AG04449 (cell line): Measurements from ENCODE around the gene PAFAH1B2.

Source experiments
- CTCF ChIA-PET: fragments of 350-600 bp; formaldehyde crosslinking; extraction: SDS; loops from one replicate; lab custom pipeline; 2021; ENCODE audit warnings: antibody characterized with exemption; lab: Yijun Ruan, JAX
- POLR2A ChIA-PET: fragments of 400-600, 350-600 bp; formaldehyde crosslinking; extraction: SDS; loops from one replicate; lab custom pipeline; 2020; ENCODE audit warnings: antibody characterized with exemption, inconsistent platforms; lab: Yijun Ruan, JAX
- DNase-seq: peaks from one replicate; pipeline ENCODE4 v3.0.0-alpha.2; 2010; ENCODE audit warnings: low read depth, low spot score
- H3K4me3 ChIP-seq: 2 replicates; pipeline ENCODE4 v1.5.1; 2011; ENCODE audit warnings: low read depth, mild to moderate bottlenecking, control low read depth, low read length
- CTCF ChIP-seq: IDR thresholded peaks from one replicate; pipeline ENCODE4 v1.5.1; 2011; ENCODE audit warnings: mild to moderate bottlenecking, moderate library complexity, low read length, control low read depth, inconsistent platforms; ENCODE audit not compliant: insufficient read depth; ENCODE audit errors: missing control alignments

Gene PAFAH1B2

GRCh38 chr11:117225553-117226170, 81.6 kb downstream of the PAFAH1B2 start:
- POLR2A ChIA-PET = interaction anchor here (0.6 to 1.2 kb wide), 3 partner anchors 14 to 1833 kb away, joined by 3 to 4 read pairs (median 4); no protein-coding TSS in a partner anchor
- CTCF ChIA-PET = interaction anchor here (0.8 to 11.4 kb wide), 27 partner anchors 9 to 493 kb away, joined by 3 to 191 read pairs (median 7); partner anchors contain the start of genes APOA5, BACE1, CEP164 and PAFAH1B2
- H3K4me3 ChIP-seq = no peak overlapping the region
- no peak for TF ChIP-seq CTCF
- DNase-seq = no peak
